ENCODE data around the gene PTH2. TPM values are rescaled to one million over a fixed set of nuclear protein-coding genes. Genes with fewer than 3 reads are reported as not detected.

Gene PTH2
- total and polyA plus RNA-seq, 7 donors, result not detected

- peak; percentile 31 to 66 (median 47) for ATAC-seq
- peaks cover 5% of the 10 kb centered on the region for H3K4me1 ChIP-seq
- no peak for TF ChIP-seq CTCF (IDR thresholded peaks at IDR 0.05)
- DNase-seq, result peak; percentile 76 to 91
- 44 to 48% (median 47%) methylated on average over 15 of the region's 15 CpGs for WGBS, 3 donors
- H3K36me3 ChIP-seq (ENCODE audit: insufficient read depth in 1 of 2, low read depth in 1 of 2), result peaks cover 0 to 17% of the 10 kb centered on the region in 2 donors
- H3K4me3 ChIP-seq, result no peak overlapping the region
- no peaks in the 10 kb centered on the region for H3K9me3 ChIP-seq
- intact Hi-C loops (cut with DNase I), result no loop called here
- peak overlapping the region; percentile 41 for H3K27ac ChIP-seq
- H3K27me3 ChIP-seq (ENCODE audit: insufficient read depth in 3 of 3, low read length in 2 of 3), result no peaks in the 10 kb centered on the region
Measured at GRCh38 chr19:49468746-49469447, 45.7 kb upstream of the PTH2 start.

DNA sequence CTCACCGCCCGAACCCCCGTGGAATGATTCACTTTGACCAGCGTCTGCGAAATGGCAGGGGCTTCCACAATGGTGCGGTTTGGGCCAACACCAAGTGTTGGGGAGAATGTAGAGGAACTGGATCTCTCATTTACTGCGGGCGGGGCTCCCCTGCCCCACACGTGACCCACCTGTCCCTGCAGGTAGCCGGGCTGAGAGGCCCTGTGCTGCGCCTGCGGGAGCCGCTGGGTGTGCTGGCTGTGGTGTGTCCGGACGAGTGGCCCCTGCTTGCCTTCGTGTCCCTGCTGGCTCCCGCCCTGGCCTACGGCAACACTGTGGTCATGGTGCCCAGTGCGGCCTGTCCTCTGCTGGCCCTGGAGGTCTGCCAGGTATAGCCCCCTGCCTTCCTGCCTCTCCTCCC, 45.0 kb upstream of the PTH2 start:
- Histone ChIP-seq H3K27ac (peak overlapping the region; percentile 41), H3K9me3 (no peaks in the 10 kb centered on the region), H3K27me3 (ENCODE audit: insufficient read depth in 3 of 3, low read length in 2 of 3) (no peaks in the 10 kb centered on the region), H3K36me3 (ENCODE audit: insufficient read depth in 1 of 2, low read depth in 1 of 2) (peaks cover 0 to 17% of the 10 kb centered on the region in 2 donors), H3K4me3 (no peak overlapping the region), H3K4me1 (no peaks in the 10 kb centered on the region)
- ATAC-seq, result peak in 3 of 4 donors; percentile 11 to 22 (median 13)
- TF ChIP-seq CTCF (IDR thresholded peaks at IDR 0.05), result no peak
- no peak for DNase-seq
- intact Hi-C loops (cut with DNase I), result no loop called here
- WGBS, 3 donors, result 88 to 91% (median 89%) methylated on average over 18 to 19 of the region's 19 CpGs

- intact Hi-C loops (cut with DNase I), result no loop called here
- no peak overlapping the region for H3K27ac ChIP-seq
- no peak for ATAC-seq
Measured at GRCh38 chr19:49465371-49465770, 42.1 kb upstream of the PTH2 start.

GRCh38 chr19:49463960-49464740, 40.9 kb upstream of the PTH2 start:
- H3K27ac ChIP-seq, result no peak overlapping the region
- TF ChIP-seq CTCF (IDR thresholded peaks at IDR 0.05), result no peak
- intact Hi-C loops (cut with DNase I), result no loop called here
- no peaks in the 10 kb centered on the region for H3K9me3 ChIP-seq
- peaks cover 0 to 25% of the 10 kb centered on the region in 2 donors for H3K36me3 ChIP-seq (ENCODE audit: insufficient read depth in 1 of 2, low read depth in 1 of 2)
- no peaks in the 10 kb centered on the region for H3K4me1 ChIP-seq
- H3K4me3 ChIP-seq, result no peak overlapping the region
- WGBS, 3 donors, result 91 to 94% (median 92%) methylated on average over 36 to 39 of the region's 39 CpGs
- DNase-seq (no peak), ATAC-seq (no peak)
- no peaks in the 10 kb centered on the region for H3K27me3 ChIP-seq (ENCODE audit: insufficient read depth in 3 of 3, low read length in 2 of 3)

More at GRCh38 chr19:49465371-49465770, 42.1 kb upstream of the PTH2 start:
- Histone ChIP-seq H3K4me3 (no peak overlapping the region), H3K9me3 (no peaks in the 10 kb centered on the region), H3K4me1 (no peaks in the 10 kb centered on the region), H3K36me3 (ENCODE audit: insufficient read depth in 1 of 2, low read depth in 1 of 2) (peaks cover 0 to 17% of the 10 kb centered on the region in 2 donors), H3K27me3 (ENCODE audit: insufficient read depth in 3 of 3, low read length in 2 of 3) (no peaks in the 10 kb centered on the region)
- no peak for TF ChIP-seq CTCF (IDR thresholded peaks at IDR 0.05)
- no peak for DNase-seq
- WGBS, 3 donors, result 90 to 97% (median 94%) methylated on average over 3 of the region's 3 CpGs

Measured in psoas muscle (tissue), 8 donors.